ENCODE results near the gene EEF2K.

Gene EEF2K

DNA sequence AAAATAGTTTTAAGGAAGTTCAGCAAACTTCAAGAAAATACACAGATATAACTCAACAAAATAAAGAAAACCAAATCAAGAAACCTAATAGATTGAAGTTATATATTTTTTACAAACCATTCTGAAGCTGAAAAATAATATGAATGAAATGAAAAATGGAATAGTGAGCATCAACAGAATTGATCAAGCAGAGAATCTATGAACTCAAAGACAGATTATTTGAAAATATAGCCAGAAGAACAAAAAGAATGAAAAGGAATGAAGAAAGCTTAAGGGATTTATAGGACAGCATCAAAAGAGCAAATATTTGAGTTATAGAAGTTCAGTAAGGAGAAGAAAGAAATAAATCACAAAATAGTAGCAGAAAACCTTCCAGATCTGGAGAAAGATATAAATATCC lies 130.5 kb downstream of the EEF2K start:
- no peak for DNase-seq (ENCODE audit: low read depth)

DNA sequence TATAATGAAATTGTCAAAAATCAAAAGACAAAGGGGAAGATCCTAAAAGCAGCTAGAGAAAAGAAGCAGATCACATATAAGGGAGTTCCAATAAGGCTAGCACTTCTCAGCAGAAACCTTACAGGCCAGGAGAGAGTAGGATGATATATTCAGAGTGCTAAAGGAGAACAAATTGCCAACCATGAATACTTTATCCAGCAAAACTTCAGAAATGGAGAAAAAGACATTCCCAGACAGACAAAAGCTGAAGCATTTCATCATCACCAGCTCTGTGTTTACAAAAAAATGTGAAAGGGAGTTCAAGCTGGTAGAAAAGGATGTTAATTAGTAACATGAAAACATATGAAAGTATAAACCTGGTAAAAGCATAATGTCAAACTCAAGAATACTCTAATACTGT lies 131.0 kb downstream of the EEF2K start:
- no peak for DNase-seq (ENCODE audit: low read depth)

DNA sequence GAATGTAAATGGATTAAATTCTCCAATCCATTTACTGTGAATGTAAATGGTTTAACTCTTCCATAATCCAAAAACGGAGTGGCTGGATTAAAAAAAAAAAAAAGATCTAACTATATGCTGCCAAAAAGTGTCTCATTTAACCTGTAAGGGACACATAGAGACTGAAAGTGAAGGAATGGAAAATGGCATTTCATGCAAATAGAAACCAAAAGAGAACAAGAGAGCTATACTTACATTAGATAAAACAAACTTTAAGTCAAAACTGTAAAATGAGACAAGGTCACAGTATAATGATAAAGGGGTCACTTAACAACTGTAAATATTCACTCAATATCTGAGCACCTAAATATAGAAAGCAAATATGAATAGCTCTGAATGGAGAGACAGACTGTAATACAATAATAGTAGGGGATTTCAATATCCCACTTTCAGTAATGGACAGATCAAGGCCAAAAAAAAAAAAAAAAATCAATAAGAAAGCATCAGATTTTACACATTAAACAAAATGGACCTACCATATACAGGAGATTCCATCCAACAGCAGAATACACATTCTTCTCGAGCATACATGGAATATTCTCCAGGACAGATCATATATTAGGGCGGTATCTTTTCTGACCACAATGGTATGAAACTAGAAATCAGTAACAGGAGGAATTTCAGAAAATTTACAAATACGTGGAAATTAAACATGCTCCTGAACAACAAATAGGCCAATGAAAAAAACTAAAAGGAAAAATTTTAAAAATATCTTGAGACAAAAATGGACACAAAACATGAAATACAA lies 132.0 kb downstream of the EEF2K start:
- no peak for DNase-seq (ENCODE audit: low read depth)

All from activated gamma-delta T cell treated with anti-CD3 and anti-CD28 coated beads, Interleukin-2, amount 50 U/mL, for 16 hours (primary cell).